HepG2 (cell line): ENCODE measurements around the gene SPON1. TPM values are rescaled to one million over a fixed set of nuclear protein-coding genes. Genes with fewer than 3 reads are reported as not detected.

Experiments
- ATAC-seq: fragments of 200-7000 bp; cut with Tn5 transposase; 3 replicates; pipeline ENCODE4 v1.9.1; 2020; ENCODE audit warnings: mild to moderate bottlenecking, moderate library complexity
- BruUV-seq: library from RNA; stranded (reverse); fragments of 400-500 nt; replicated peaks from 2 replicates; lab custom pipeline; 2021; lab: Mats Ljungman, UMichigan
- CTCF ChIA-PET: fragments of 300-600 bp; formaldehyde crosslinking; extraction: SDS; loops from one replicate; lab custom pipeline; 2021; ENCODE audit warnings: low total read pairs, inconsistent platforms, low intra/inter-chr PET ratio; lab: Yijun Ruan, JAX
- POLR2A ChIA-PET: fragments of 350-600 bp; sonication (Branson Sonifier 250); formaldehyde crosslinking; loops from one replicate; lab custom pipeline; 2020; ENCODE audit warnings: antibody characterized with exemption, inconsistent platforms; lab: Yijun Ruan, JAX
- DNase-seq: peaks from one replicate; pipeline ENCODE4 v3.0.0-alpha.2; 2015; ENCODE audit warnings: low spot score
- FAIRE-seq: peaks from 3 replicates; lab custom pipeline; 2011; peaks lifted over from hg19 to GRCh38; lab: Jason Lieb, UNC
- H2AFZ ChIP-seq: one replicate; pipeline ENCODE4 v1.6.1; 2011; ENCODE audit warnings: low read length, inconsistent platforms
- H3K27ac ChIP-seq: fragments of 300-600 bp; 3 replicates; pipeline ENCODE4 v1.8.0; 2011; ENCODE audit warnings: mixed run types, mild to moderate bottlenecking, mixed read lengths, low read length, inconsistent platforms; ENCODE audit not compliant: insufficient read depth; ENCODE audit errors: extremely low read length
- H3K27me3 ChIP-seq, 2 experiments: fragments of 200-600 bp in 1 of 2; 2 replicates in 1 of 2; 3 replicates in 1 of 2; pipeline versions ENCODE4 v1.6.0 to v1.8.0; 2011; ENCODE audit warnings: low read length in 2 of 2, mild to moderate bottlenecking in 2 of 2, moderate library complexity in 2 of 2, inconsistent platforms in 1 of 2; ENCODE audit not compliant: insufficient read depth in 2 of 2, control insufficient read depth in 1 of 2
- H3K36me3 ChIP-seq, 2 experiments: fragments of 200-600 bp in 1 of 2; replicated peaks in 1 of 2; 2 replicates in 1 of 2; 3 replicates in 1 of 2; pipeline versions ENCODE4 v1.5.1 to v1.8.0; 2011; ENCODE audit warnings: low read length in 2 of 2, inconsistent platforms in 1 of 2; ENCODE audit not compliant: insufficient read depth in 2 of 2, control insufficient read depth in 1 of 2
- H3K4me1 ChIP-seq: 2 replicates; pipeline ENCODE4 v1.5.1; 2012; ENCODE audit warnings: low read length, inconsistent platforms; ENCODE audit not compliant: insufficient read depth
- H3K4me2 ChIP-seq: 2 replicates; pipeline ENCODE4 v1.6.0; 2011; ENCODE audit warnings: low read depth, low read length, inconsistent platforms
- H3K4me3 ChIP-seq, 3 experiments: fragments of 200-600 bp in 1 of 3; sonication (generic), shearing (Covaris generic) in 1 of 3; replicated peaks in 1 of 3; 2 replicates each; pipeline ENCODE4 v1.5.1; 2011 to 2016; ENCODE audit warnings: low read length in 3 of 3, inconsistent platforms in 2 of 3, low read depth in 2 of 3, mild to moderate bottlenecking in 2 of 3, control low read depth in 1 of 3, mixed read lengths in 1 of 3; ENCODE audit not compliant: insufficient read depth in 1 of 3
- H3K79me2 ChIP-seq: one replicate; pipeline ENCODE4 v1.6.1; 2011; ENCODE audit warnings: low read length, inconsistent platforms; ENCODE audit not compliant: insufficient read depth
- H3K9ac ChIP-seq: 2 replicates; pipeline ENCODE4 v1.6.0; 2011; ENCODE audit warnings: mild to moderate bottlenecking, low read depth, low read length, inconsistent platforms; ENCODE audit not compliant: insufficient read depth
- H3K9me3 ChIP-seq: 2 replicates; pipeline ENCODE4 v1.5.1; 2012; ENCODE audit warnings: mild to moderate bottlenecking, low read length
- H4K20me1 ChIP-seq: 2 replicates; pipeline ENCODE4 v1.6.0; 2011; ENCODE audit warnings: inconsistent platforms, mild to moderate bottlenecking, low read length, moderate library complexity; ENCODE audit not compliant: insufficient read depth
- KMT2A ChIP-seq: sonication (generic); formaldehyde crosslinking; IDR thresholded peaks from 2 replicates; pipeline ENCODE4 v1.4.0; 2020; ENCODE audit warnings: missing genetic modification reagents
- THYN1 ChIP-seq: sonication (generic); formaldehyde crosslinking; IDR thresholded peaks from 2 replicates; pipeline ENCODE4 v1.8.1; 2023; ENCODE audit warnings: low read depth, mild to moderate bottlenecking, moderate library complexity, missing genetic modification reagents, borderline replicate concordance
- TMF1 ChIP-seq: sonication (generic); formaldehyde crosslinking; IDR thresholded peaks from 2 replicates; pipeline ENCODE4 v1.8.1; 2022; ENCODE audit warnings: low read depth, missing genetic modification reagents
- ZNF180 ChIP-seq: sonication (generic); formaldehyde crosslinking; IDR thresholded peaks from 2 replicates; pipeline ENCODE4 v1.4.0; 2020; ENCODE audit warnings: low read depth, missing genetic modification reagents, borderline replicate concordance
- ZNF253 ChIP-seq: sonication (generic); formaldehyde crosslinking; IDR thresholded peaks from 2 replicates; pipeline ENCODE4 v1.8.0; 2022; ENCODE audit warnings: mild to moderate bottlenecking, missing genetic modification reagents, borderline replicate concordance
- ZNF350 ChIP-seq: sonication (generic); formaldehyde crosslinking; IDR thresholded peaks from 2 replicates; pipeline ENCODE4 v1.4.0; 2020; ENCODE audit warnings: mild to moderate bottlenecking, low read depth, missing genetic modification reagents, borderline replicate concordance
- ZNF605 ChIP-seq: sonication (generic); formaldehyde crosslinking; IDR thresholded peaks from 2 replicates; pipeline ENCODE4 v1.8.0; 2022; ENCODE audit warnings: mild to moderate bottlenecking, missing genetic modification reagents
- ZNF619 ChIP-seq: sonication (generic); formaldehyde crosslinking; IDR thresholded peaks from 2 replicates; pipeline ENCODE4 v1.4.0; 2020; ENCODE audit warnings: mild to moderate bottlenecking, missing genetic modification reagents
- ZNF841 ChIP-seq: sonication (generic); formaldehyde crosslinking; IDR thresholded peaks from 2 replicates; pipeline ENCODE4 v1.8.1; 2023; ENCODE audit warnings: missing genetic modification reagents, borderline replicate concordance
- WGBS: methylation state at CpG from one replicate; pipeline ENCODE4 v1.1.6; 2017; ENCODE audit warnings: low lambda C conversion rate; 5-methylcytosine and 5-hydroxymethylcytosine counted together
- in situ Hi-C: cut with HindIII; loops from 2 replicates; pipeline ENCODE4 v1.10.0; 2017; ENCODE audit warnings: low pct_unique_long_range_greater_than_20kb; ENCODE audit not compliant: extremely low pct_ligation_motif_present
- intact Hi-C: fragments of 100-400 bp; cut with micrococcal nuclease; formaldehyde crosslinking; loops from one replicate; pipeline ENCODE4 v1.10.0; 2022; ENCODE audit not compliant: unreplicated experiment
- polyA plus RNA-seq, 8 experiments: library from polyadenylated mRNA; depleted of rRNA in 3 of 8; stranded (reverse) in 7 of 8; unstranded in 1 of 8; fragments of >200 nt; fragmentation: Illumina TruSeq in 4 of 8; extraction: Trizol in 4 of 8; gene quantifications; 2 replicates each; pipeline versions ENCODE4 v1.2.1 to v1.2.3, GENCODE V29; 2011 to 2016; ENCODE audit warnings: low read depth in 4 of 8, missing spikeins in 1 of 8, mixed read lengths in 1 of 8; ENCODE audit not compliant: insufficient read depth in 1 of 8
- total RNA-seq, 5 experiments: library from RNA; depleted of rRNA; stranded (reverse); fragments of >200 nt; fragmentation: Illumina TruSeq; extraction: Trizol; gene quantifications; 2 replicates each; pipeline ENCODE4 v1.2.3, GENCODE V29; 2016; ENCODE audit warnings: low read depth in 1 of 5

SPON1 gene
- total and polyA plus RNA-seq, 2 of the 13 experiments (the other 11 are each of a cell fraction or from before 2014, with no cell fraction given): not detected

DNA sequence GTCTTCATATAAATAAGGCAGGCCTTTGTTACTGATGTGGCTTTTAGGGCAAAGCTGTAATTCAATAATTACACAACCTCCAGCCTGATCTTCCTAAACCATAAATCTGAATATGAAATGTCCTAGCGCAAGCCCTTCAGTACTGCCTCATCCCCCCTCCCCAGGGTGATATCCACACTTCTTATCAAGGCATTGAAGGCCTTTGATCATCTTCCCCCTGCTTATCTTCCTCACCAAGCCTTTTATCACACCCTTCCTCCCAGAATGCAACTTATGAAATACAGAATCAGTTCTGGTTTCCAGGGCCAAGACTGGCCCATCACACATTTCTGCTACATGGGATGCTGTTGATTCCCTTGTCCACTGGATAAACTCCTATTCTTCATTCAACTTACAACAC lies 12.1 kb downstream of the SPON1 start:
- POLR2A ChIA-PET: no interaction called here
- Histone ChIP-seq H2AFZ (no peak overlapping the region), H3K79me2 (no peaks in the 10 kb centered on the region), H4K20me1 (no peaks in the 10 kb centered on the region), H3K27me3 (peaks cover 0 to 2% of the 10 kb centered on the region in 2 experiments; a peak in 2 of 5 replicates), H3K36me3 (no peaks in the 10 kb centered on the region), H3K4me3 (no peak overlapping the region), H3K9me3 (no peaks in the 10 kb centered on the region), H3K9ac (no peak overlapping the region), H3K4me2 (no peak overlapping the region), H3K27ac (no peak overlapping the region), H3K4me1 (no peaks in the 10 kb centered on the region)
- no TSS peak for BruUV-seq
- intact Hi-C loops: loop anchor here (5.0 kb wide), 2 partner anchors 173 to 273 kb away; no protein-coding TSS in a partner anchor
- 31% methylated on average over 1 of the region's 1 CpG for WGBS
- ATAC-seq (no peak), DNase-seq (no peak), FAIRE-seq (no peak)
- TF ChIP-seq ZNF253 (CRISPR knock-in tag) (no peak), ZNF619 (CRISPR knock-in tag) (no peak), THYN1 (CRISPR knock-in tag) (no peak), ZNF350 (CRISPR knock-in tag) (no peak), KMT2A (no peak), ZNF180 (CRISPR knock-in tag) (no peak), ZNF605 (CRISPR knock-in tag) (no peak), ZNF841 (CRISPR knock-in tag) (no peak), TMF1 (CRISPR knock-in tag) (no peak)
- CTCF ChIA-PET: no interaction called here
- in situ Hi-C loops: no loop called here
